ENCODE measurements around the gene PNPLA8. TPM values are rescaled to one million over a fixed set of nuclear protein-coding genes. Genes with fewer than 3 reads are reported as not detected.

Gene PNPLA8
- total RNA-seq, 1 experiment from 2014 or later: 31.3 TPM

DNA sequence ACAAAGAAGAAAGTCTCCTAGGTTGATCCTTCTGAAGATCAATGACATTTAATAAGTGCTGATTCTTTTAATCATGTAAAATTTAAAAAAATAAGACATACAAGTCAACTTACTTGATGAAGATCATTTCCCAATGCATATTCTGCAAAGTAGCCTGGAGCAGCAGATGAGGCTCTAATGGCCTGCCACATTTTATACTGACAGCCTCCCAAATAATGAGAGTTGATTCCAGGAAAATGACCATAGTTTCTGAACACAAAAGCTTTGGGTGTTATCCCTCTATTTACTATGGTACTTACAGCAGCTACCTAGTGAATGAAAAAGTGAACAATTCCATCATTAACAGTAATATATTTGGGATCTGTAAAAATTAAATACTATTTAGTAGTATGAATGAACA, 38.3 kb downstream of the PNPLA8 start:
- Histone ChIP-seq H3K79me2 (ENCODE audit: low read depth) (no peaks in the 10 kb centered on the region), H3K9me2 (ENCODE audit: insufficient read depth) (no peaks in the 10 kb centered on the region)
- CTCF ChIA-PET: interaction anchor here (1.0 kb wide), 1 partner anchor 9 kb away, joined by 4 read pairs; no protein-coding TSS in a partner anchor

DNA sequence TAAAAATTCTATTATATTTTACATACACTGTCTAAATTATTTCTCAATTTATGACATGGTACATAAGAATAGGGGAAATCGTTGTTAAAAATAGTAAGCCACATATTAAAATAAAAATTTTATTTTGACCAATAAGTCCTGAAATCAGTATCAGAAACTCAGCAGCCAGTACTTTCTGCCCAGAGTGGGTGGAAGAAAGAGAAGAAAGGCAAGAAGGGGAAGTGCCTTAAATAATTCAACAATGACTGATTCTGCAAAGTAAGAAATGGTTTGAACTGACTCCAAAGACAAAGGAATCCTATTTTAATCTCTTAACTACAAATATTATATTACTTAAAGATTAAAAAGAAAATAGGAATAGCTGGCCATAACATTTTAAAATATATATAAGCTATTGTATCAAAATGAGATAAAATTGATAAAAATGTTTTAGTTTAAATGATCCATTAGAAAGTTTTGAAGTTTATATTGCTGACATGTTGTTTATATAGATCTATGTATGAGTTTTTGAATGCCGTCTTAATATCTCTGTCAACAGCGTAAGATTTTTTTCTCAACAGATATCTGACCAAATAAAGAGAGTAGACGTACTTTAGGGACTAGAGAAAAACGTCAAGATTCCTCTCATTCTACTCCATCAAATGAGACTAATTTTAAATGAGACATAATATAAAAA, 39.5 kb downstream of the PNPLA8 start:
- Histone ChIP-seq H3K79me2 (ENCODE audit: low read depth) (no peaks in the 10 kb centered on the region), H3K4me3 (no peak overlapping the region), H3F3A (ENCODE audit: insufficient read depth, low read depth) (no peaks in the 10 kb centered on the region), H3K9me3 (ENCODE audit: insufficient read depth, low read depth) (no peaks in the 10 kb centered on the region), H3K4me2 (no peak overlapping the region), H3K9me2 (ENCODE audit: insufficient read depth) (no peaks in the 10 kb centered on the region), H3K36me3 (ENCODE audit: low read depth) (peaks cover 2% of the 10 kb centered on the region; the same call in 1 of the 2 replicates), H4K20me1 (ENCODE audit: insufficient read depth) (no peaks in the 10 kb centered on the region), H3K27me3 (ENCODE audit: insufficient read depth, low read depth) (no peaks in the 10 kb centered on the region), H3K27ac (no peak overlapping the region), H2AFZ (no peak overlapping the region), H3K4me1 (replicated peaks; ENCODE audit: insufficient read depth) (no peaks in the 10 kb centered on the region)
- ChIA-PET POLR2A (ENCODE audit: unreplicated experiment) (interaction anchor here (0.6 kb wide), 1 partner anchor 39 kb away, joined by 8 read pairs; the partner anchor contains the start of gene PNPLA8), CTCF (interaction anchor here (1.0 kb wide), 1 partner anchor 10 kb away, joined by 4 read pairs; no protein-coding TSS in a partner anchor)
- intact Hi-C loops (cut with micrococcal nuclease; ENCODE audit: unreplicated experiment): loop anchor here (2.0 kb wide), 1 partner anchor 306 kb away; no protein-coding TSS in a partner anchor
- no peak for DNase-seq
- TF ChIP-seq EZH2 (IDR thresholded peaks at IDR 0.05; ENCODE audit: low read depth): no peak
- TF ChIP-seq, protein P1, sequence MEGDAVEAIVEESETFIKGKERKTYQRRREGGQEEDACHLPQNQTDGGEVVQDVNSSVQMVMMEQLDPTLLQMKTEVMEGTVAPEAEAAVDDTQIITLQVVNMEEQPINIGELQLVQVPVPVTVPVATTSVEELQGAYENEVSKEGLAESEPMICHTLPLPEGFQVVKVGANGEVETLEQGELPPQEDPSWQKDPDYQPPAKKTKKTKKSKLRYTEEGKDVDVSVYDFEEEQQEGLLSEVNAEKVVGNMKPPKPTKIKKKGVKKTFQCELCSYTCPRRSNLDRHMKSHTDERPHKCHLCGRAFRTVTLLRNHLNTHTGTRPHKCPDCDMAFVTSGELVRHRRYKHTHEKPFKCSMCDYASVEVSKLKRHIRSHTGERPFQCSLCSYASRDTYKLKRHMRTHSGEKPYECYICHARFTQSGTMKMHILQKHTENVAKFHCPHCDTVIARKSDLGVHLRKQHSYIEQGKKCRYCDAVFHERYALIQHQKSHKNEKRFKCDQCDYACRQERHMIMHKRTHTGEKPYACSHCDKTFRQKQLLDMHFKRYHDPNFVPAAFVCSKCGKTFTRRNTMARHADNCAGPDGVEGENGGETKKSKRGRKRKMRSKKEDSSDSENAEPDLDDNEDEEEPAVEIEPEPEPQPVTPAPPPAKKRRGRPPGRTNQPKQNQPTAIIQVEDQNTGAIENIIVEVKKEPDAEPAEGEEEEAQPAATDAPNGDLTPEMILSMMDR (conservative IDR thresholded peaks at IDR 0.05): no peak
- BruUV-seq (replicated peaks): no TSS peak

More for the DNA sequence above, 38.3 kb downstream of the PNPLA8 start:
- no peaks in the 10 kb centered on the region for H4K20me1 ChIP-seq (ENCODE audit: insufficient read depth)
- no peak for DNase-seq
- no peak overlapping the region for H2AFZ ChIP-seq
- POLR2A ChIA-PET (ENCODE audit: unreplicated experiment): no interaction called here
- H3K27me3 ChIP-seq (ENCODE audit: insufficient read depth, low read depth): no peaks in the 10 kb centered on the region
- intact Hi-C loops (cut with micrococcal nuclease; ENCODE audit: unreplicated experiment): loop anchor here (2.0 kb wide), 1 partner anchor 307 kb away; no protein-coding TSS in a partner anchor
- BruUV-seq (replicated peaks): no TSS peak
- no peak overlapping the region for H3K4me2 ChIP-seq
- H3F3A ChIP-seq (ENCODE audit: insufficient read depth, low read depth): no peaks in the 10 kb centered on the region
- H3K4me1 ChIP-seq (replicated peaks; ENCODE audit: insufficient read depth): no peaks in the 10 kb centered on the region
- H3K36me3 ChIP-seq (ENCODE audit: low read depth): no peaks in the 10 kb centered on the region; the same call in 1 of the 2 replicates
- no peak overlapping the region for H3K4me3 ChIP-seq
- no peaks in the 10 kb centered on the region for H3K9me3 ChIP-seq (ENCODE audit: insufficient read depth, low read depth)
- H3K27ac ChIP-seq: no peak overlapping the region
- TF ChIP-seq, protein P1 (conservative IDR thresholded peaks at IDR 0.05): no peak
- TF ChIP-seq EZH2 (IDR thresholded peaks at IDR 0.05; ENCODE audit: low read depth): no peak

DNA sequence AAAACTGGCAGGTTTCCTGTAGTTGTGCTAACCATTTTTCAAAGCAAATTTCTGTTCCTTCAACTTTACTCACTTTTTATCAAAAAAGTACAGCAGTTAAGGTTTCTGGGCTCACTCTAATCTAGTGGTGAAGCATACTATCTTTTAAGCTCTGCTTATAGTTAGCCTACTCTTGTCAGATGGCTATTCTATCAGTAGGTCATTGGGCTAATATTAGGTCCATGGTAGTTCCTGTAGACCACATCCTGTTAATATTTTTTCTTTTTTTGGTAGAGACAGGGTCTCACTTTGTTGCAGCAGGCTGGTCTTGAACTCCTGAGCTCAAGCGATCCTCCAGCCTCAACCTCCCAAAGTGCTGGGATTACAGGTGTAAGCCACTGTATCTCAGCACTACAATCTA, 41.8 kb downstream of the PNPLA8 start:
- Histone ChIP-seq H3F3A (ENCODE audit: insufficient read depth, low read depth) (no peaks in the 10 kb centered on the region), H3K4me1 (replicated peaks; ENCODE audit: insufficient read depth) (no peaks in the 10 kb centered on the region), H3K27ac (no peak overlapping the region), H3K9me2 (ENCODE audit: insufficient read depth) (no peaks in the 10 kb centered on the region), H2AFZ (no peak overlapping the region), H3K9me3 (ENCODE audit: insufficient read depth, low read depth) (no peaks in the 10 kb centered on the region), H3K4me3 (no peak overlapping the region), H3K36me3 (ENCODE audit: low read depth) (peaks cover 6% of the 10 kb centered on the region; the same call in 1 of the 2 replicates), H3K79me2 (ENCODE audit: low read depth) (no peaks in the 10 kb centered on the region), H3K27me3 (ENCODE audit: insufficient read depth, low read depth) (no peaks in the 10 kb centered on the region), H3K4me2 (no peak overlapping the region), H4K20me1 (ENCODE audit: insufficient read depth) (no peaks in the 10 kb centered on the region)
- no TSS peak for BruUV-seq (replicated peaks)
- DNase-seq: no peak
- intact Hi-C loops (cut with micrococcal nuclease; ENCODE audit: unreplicated experiment): no loop called here
- POLR2A ChIA-PET (ENCODE audit: unreplicated experiment): no interaction called here
- TF ChIP-seq EZH2 (IDR thresholded peaks at IDR 0.05; ENCODE audit: low read depth): no peak
- TF ChIP-seq, protein P1 (conservative IDR thresholded peaks at IDR 0.05): no peak
- CTCF ChIA-PET: no interaction called here
